Natural killer cell treated with Interleukin-12 subunit alpha and Interleukin-12 subunit beta and Interleukin-15 and Interleukin-18, amount 100 ng/mL, for 72 hours (primary cell): Measurements from ENCODE around the gene LYPD3. TPM values are rescaled to one million over a fixed set of nuclear protein-coding genes. Genes with fewer than 3 reads are reported as not detected.
"Not testable (repeated sequence)": the region's sequence is repeated elsewhere in the genome, so short reads cannot be mapped to it uniquely, and the experiment has no call there.

Source experiments
- ATAC-seq, 2 donors: fragments of 150-1000 bp; cut with Tn5 transposase in 1 of 2; sonication (Bioruptor Pico), chemical (Tn5 transposase) in 1 of 2; 2 replicates each; pipeline ENCODE4 v1.10.0; 2021
- DNase-seq: peaks from one replicate; pipeline ENCODE4 v3.0.0; 2022; ENCODE audit warnings: low spot score
- H3K27ac Mint-ChIP-seq, 2 donors: 1 replicate in 1 of 2; 2 replicates in 1 of 2; pipeline ENCODE4 v1.8.0; 2022; ENCODE audit warnings: mixed read lengths in 2 of 2, mild to moderate bottlenecking in 1 of 2, moderate library complexity in 1 of 2
- H3K27me3 Mint-ChIP-seq, 2 donors: 1 replicate in 1 of 2; 2 replicates in 1 of 2; pipeline ENCODE4 v1.8.0; 2022; ENCODE audit warnings: mixed read lengths in 2 of 2
- H3K36me3 Mint-ChIP-seq: one replicate; pipeline ENCODE4 v1.8.0; 2022; ENCODE audit warnings: mixed read lengths
- H3K4me1 Mint-ChIP-seq, 2 donors: 1 replicate in 1 of 2; 2 replicates in 1 of 2; pipeline ENCODE4 v1.8.0; 2022; ENCODE audit warnings: low read depth in 2 of 2, mixed read lengths in 2 of 2, mild to moderate bottlenecking in 1 of 2
- H3K4me3 Mint-ChIP-seq: one replicate; pipeline ENCODE4 v1.8.0; 2022; ENCODE audit warnings: mixed read lengths
- H3K9me3 Mint-ChIP-seq: 2 replicates; pipeline ENCODE4 v1.8.0; 2022; ENCODE audit warnings: mixed read lengths
- total RNA-seq, 2 donors: library from RNA; stranded (reverse); gene quantifications; one replicate each; pipeline ENCODE4 v1.2.3, GENCODE V29; 2022

Gene LYPD3
- total RNA-seq: not detected

DNA sequence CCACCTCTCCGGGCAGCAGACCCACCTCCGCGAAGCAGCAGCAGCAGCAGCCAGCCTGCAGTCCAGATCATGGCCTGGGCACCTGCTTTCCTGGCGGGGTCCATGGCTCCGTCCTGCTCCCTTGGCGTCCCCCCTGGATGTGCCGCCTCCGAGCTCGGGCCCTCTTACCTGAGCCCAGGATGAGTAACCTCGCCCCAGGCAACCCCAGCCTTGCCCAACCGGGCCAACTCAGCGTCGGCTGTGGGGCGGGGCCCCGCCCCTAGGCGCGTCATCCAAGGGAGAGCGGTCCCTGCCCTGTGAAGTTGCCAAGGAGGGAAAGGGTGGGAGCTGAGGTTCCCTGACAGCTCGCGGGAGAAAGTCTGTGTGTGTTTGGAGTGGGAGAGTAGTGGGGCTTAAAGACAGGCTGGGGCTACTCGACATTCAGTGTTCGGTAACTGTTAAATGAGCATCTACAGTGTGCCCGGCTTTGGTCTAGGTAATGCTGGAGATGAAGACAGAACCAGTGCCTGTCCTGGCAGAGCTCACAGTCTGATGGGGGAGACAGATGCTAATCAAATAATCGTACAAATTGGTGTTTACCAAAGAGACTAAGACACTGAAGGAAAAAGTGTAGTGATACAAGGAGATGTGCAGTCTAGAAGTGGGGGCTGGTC lies at the start of gene LYPD3:
TSS of gene LYPD3 (minus strand) at position 141 of the 653 bp plus-strand sequence. CDS start at position 104, 37 bp downstream.
- DNase-seq: no peak
- ATAC-seq: no peak
- peaks cover 0 to 5% of the 10 kb centered on the region in 2 donors for H3K27me3 Mint-ChIP-seq
- H3K9me3 Mint-ChIP-seq: no peaks in the 10 kb centered on the region
- H3K4me3 Mint-ChIP-seq: peak within 1 kb of the TSS; percentile 89
- H3K36me3 Mint-ChIP-seq: no peaks in the 10 kb centered on the region
- peak within 1 kb of the TSS; percentile 80 to 90 for H3K27ac Mint-ChIP-seq
- H3K4me1 Mint-ChIP-seq: peaks cover 14 to 24% of the 10 kb centered on the region in 2 donors

DNA sequence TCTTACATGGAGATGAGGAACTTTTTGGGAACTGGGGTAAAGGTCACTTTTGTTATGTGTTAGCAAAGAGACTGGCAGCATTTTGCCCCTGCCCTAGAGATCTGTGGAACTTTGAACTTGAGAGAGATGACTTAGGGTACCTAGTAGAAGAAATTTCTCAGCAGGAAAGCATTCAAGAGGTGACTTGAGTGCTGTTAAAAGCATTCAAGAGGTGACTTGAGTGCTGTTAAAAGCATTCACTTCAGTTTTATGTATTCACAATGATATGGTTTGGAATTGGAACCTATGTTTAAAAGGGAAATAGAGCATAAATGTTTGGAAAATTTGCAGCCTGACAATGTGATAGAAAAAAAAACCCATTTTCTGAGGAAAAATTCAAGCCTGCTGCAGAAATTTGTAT lies 47.0 kb upstream of the LYPD3 start:
- DNase-seq, H3K36me3 Mint-ChIP-seq, H3K4me3 Mint-ChIP-seq, H3K27ac Mint-ChIP-seq, ATAC-seq, H3K27me3 Mint-ChIP-seq, H3K4me1 Mint-ChIP-seq, H3K9me3 Mint-ChIP-seq: not testable (repeated sequence)

DNA sequence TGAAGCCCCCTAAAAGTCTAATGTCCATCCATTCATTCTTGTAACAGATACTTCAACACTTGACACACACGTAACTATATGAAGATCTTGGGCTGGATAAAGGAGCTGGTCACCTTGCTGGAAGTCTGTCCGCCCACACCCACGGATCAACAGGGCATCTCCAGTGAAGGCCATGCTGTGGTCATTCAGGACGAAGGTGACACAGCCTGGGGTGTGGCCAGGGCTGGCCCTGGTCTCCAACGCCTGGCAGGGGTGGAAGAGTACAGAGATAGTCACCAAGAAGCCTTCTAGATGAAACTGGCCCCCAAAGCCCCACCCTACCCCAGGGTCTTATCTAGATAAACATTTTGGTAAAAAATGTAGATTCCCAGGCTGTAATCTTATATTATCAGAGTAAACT lies 45.9 kb upstream of the LYPD3 start:
- no peak overlapping the region for H3K27ac Mint-ChIP-seq
- H3K4me3 Mint-ChIP-seq: no peak overlapping the region
- no peaks in the 10 kb centered on the region for H3K27me3 Mint-ChIP-seq
- peaks cover 4% of the 10 kb centered on the region for H3K36me3 Mint-ChIP-seq
- ATAC-seq (no peak), DNase-seq (no peak)
- H3K9me3 Mint-ChIP-seq: no peaks in the 10 kb centered on the region
- peaks cover 0 to 2% of the 10 kb centered on the region in 2 donors for H3K4me1 Mint-ChIP-seq

DNA sequence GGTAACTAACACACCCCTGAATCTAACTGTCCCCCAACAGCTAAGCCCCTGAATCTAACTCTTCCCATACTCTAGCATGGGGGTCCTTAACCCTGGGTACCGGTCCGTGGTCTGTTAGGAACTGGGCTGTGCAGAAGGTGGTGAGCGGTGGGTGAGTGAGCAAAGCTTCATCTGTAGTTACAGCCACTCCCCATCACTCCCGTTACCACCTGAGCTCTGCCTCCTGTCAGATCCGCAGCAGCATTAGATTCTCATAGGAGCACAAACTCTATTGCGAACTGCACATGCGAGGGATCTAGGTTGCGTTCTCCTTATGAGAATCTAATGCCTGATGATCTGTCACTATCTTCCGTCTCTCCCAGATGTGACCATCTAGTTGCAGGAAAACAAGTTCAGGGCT lies 45.3 kb upstream of the LYPD3 start:
- Mint-ChIP-seq H3K4me1 (peaks cover 0 to 2% of the 10 kb centered on the region in 2 donors), H3K9me3 (no peaks in the 10 kb centered on the region), H3K36me3 (peaks cover 4% of the 10 kb centered on the region), H3K27me3 (no peaks in the 10 kb centered on the region), H3K4me3 (no peak overlapping the region), H3K27ac (no peak overlapping the region)
- DNase-seq (no peak), ATAC-seq (no peak)

DNA sequence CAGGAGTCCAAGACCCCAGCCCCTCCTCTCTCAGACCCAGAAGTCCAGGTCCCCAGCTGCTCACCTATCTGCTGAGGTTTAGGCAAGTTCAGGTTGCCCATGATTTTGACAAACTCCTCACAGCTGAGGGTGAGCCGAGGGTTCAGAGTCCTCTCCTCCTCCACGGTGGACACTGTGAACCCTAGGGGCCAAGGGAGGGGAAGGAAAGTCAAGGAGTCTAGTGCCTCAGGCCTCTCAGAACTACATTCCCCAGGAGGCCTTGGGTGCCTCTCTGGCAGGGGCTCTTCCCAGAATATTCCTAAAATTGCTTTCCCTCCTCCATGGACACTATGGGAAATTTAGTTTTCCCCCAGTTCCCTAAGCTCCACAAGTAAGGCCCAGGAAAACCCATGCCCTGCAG lies 42.5 kb upstream of the LYPD3 start:
- DNase-seq: no peak
- no peak overlapping the region for H3K4me3 Mint-ChIP-seq
- peaks cover 4% of the 10 kb centered on the region for H3K36me3 Mint-ChIP-seq
- no peak overlapping the region for H3K27ac Mint-ChIP-seq
- H3K27me3 Mint-ChIP-seq: no peaks in the 10 kb centered on the region
- no peak for ATAC-seq
- no peaks in the 10 kb centered on the region for H3K9me3 Mint-ChIP-seq
- H3K4me1 Mint-ChIP-seq: peaks cover 18 to 21% of the 10 kb centered on the region in 2 donors

DNA sequence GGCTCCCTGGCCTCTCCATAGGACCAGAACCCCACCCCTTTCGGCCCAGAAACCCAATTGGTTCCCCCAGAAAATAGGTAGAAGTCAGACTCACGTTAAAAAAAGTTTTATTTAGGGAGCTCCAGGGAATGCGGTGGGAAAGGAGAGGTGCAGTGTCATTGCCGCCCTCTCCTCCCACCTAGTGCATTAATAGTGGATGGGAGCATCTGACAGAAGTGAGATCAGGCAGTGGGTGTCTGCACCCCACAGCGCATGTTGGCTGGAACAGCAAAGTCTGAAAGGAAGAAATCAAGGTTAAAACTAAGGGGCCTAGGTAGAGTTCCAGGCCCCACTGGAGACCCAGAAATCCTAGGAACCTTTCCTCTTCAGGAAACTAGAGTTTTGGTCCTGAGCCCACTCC lies 41.2 kb upstream of the LYPD3 start:
- Mint-ChIP-seq H3K9me3 (no peaks in the 10 kb centered on the region), H3K27ac (no peak overlapping the region), H3K4me1 (peaks cover 19 to 24% of the 10 kb centered on the region in 2 donors), H3K27me3 (no peaks in the 10 kb centered on the region), H3K4me3 (no peak overlapping the region), H3K36me3 (peaks cover 4% of the 10 kb centered on the region)
- no peak for DNase-seq
- ATAC-seq: no peak

DNA sequence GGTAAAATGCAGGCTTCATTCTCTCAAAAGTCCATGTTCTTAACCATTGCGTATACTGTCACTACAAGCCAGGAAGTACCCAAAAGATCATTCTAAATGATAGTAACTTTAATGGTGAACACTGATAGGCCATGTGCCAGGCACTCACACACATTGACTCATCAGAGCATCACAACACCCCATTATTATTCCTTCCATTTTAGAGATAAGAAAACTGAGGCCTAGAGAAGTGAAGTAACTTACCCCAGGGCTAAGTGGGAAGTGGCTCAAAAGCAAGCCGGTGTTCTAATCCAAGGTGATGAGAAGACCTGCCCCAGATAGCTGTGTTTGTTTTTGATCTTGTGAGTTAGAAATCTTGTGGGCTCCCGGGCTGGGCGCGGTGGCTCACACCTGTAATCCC lies 40.5 kb upstream of the LYPD3 start:
- H3K4me3 Mint-ChIP-seq: no peak overlapping the region

DNA sequence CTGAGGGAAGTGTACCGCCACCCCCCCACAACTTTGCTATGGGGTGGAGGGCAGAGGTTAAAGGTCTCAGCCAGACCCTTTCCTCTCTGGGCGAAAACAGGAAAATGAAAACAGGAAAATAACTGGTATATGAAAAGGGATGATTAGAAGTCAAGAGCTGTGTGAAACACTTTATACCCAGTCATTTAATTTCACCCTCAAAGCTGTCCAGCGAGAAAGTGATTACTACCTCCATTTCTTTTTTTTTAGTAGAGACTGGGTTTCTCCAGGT lies 39.7 kb upstream of the LYPD3 start:
- Mint-ChIP-seq H3K27me3 (no peaks in the 10 kb centered on the region), H3K4me3 (peak overlapping the region; percentile 94), H3K27ac (peak overlapping the region; percentile 72 to 87), H3K36me3 (peaks cover 4% of the 10 kb centered on the region), H3K4me1 (peaks cover 22 to 24% of the 10 kb centered on the region in 2 donors), H3K9me3 (no peaks in the 10 kb centered on the region)
- ATAC-seq (no peak), DNase-seq (no peak)

More for the DNA sequence above, 40.5 kb upstream of the LYPD3 start:
- DNase-seq (no peak), ATAC-seq (no peak)
- Mint-ChIP-seq H3K4me1 (peaks cover 20 to 24% of the 10 kb centered on the region in 2 donors), H3K27me3 (no peaks in the 10 kb centered on the region), H3K27ac (peak overlapping the region in 1 of 2 donors; percentile 47), H3K9me3 (no peaks in the 10 kb centered on the region), H3K36me3 (peaks cover 4% of the 10 kb centered on the region)

DNA sequence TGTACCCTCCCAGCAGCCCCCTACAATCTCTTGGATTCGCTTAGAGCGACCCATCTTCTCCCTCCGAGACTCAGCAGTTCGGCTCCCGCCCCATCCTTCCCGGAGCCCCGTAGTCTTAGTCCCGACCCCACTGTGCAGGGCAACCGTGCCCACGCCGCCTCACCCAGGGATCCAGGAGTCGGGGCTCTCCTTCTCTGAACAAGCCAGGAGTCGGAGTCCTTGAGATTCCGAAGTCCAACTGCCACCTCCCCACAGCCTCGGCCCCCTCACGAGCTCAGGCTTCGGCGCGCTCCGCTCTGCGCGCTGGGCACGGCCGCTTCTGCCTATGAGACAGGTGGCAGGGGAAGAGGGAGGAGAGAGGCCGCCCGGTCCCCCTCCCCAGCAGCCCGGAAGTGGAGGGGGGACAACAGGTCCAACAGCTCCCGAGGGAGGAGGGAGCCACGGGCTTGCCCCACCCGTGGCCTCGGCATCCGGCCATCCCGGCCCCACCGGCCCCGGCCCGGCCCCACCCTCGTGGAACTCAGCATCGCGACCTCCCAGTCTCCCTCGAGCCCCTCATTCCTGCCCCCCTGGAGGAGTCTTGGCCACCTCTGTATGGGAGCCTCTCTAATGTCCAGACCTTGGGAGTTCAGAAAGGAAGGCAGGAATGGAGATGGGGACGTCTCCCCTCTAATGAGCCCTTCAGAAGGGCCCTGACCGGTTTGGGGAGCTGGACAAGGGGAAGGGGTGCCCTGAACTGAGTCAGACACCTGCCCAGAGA lies 39.2 kb upstream of the LYPD3 start, which contains the start of gene PHLDB3:
TSS of gene PHLDB3 (minus strand) at position 321 of the 760 bp plus-strand sequence. CDS start 628 bp downstream, outside the sequence.
- no peaks in the 10 kb centered on the region for H3K9me3 Mint-ChIP-seq
- no peak for DNase-seq
- H3K27me3 Mint-ChIP-seq: no peaks in the 10 kb centered on the region
- H3K4me3 Mint-ChIP-seq: peak within 1 kb of the TSS; percentile 94
- H3K27ac Mint-ChIP-seq: peak within 1 kb of the TSS; percentile 84 to 87
- H3K4me1 Mint-ChIP-seq: peaks cover 22 to 24% of the 10 kb centered on the region in 2 donors
- H3K36me3 Mint-ChIP-seq: peaks cover 4% of the 10 kb centered on the region
- peak; percentile 17 to 52 for ATAC-seq

DNA sequence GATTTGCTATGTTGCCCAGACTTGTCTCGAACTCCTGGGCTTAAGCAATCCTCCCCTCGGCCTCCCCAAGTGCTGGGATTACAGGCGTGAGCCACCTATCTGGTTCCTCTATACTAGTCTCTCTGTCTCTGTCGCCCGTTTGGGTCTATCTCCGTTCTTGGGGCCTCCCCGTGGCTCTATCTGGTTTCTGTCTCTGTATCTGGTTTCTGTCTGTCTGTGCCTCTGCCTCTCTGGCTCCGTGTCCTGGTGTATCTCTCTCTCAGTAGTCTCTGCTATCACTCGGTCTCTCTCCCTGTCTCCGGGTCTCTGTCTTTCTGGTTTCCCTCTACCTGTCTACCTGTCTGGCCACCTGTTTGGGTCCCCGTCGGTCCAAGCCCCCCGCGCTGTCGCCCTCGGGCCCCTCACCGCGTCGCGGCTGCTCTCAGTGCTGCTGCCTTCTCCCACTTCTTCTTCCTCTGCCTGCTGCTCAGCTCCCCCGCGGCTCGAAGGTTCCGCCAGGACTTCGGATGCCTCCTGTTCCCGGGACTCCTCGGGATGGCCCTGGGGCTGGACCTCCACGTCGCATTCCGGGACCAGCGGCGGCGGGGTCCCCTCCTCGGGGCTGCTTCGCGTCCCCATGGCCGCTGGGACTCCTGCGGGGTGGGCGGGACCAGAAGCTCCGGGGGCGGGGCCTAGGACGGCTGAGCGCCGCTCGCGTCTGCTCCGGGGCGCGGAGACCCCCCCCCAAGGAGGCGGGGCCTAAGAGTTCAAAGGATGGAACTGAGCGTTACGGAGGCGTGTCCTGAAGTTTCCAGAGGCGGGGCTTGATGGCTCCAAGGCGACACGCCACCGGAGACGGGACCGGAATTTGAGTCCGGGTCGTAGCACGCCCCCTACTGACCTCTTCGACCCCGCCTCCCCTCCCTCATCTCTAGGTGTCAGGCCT lies 38.4 kb upstream of the LYPD3 start:
- H3K27ac Mint-ChIP-seq: peak overlapping the region; percentile 84 to 87
- ATAC-seq (peak; percentile 98 to 99), DNase-seq (peak; percentile 97)
- H3K4me3 Mint-ChIP-seq: peak overlapping the region; percentile 94
- H3K27me3 Mint-ChIP-seq: no peaks in the 10 kb centered on the region
- H3K4me1 Mint-ChIP-seq: peaks cover 22 to 24% of the 10 kb centered on the region in 2 donors
- H3K9me3 Mint-ChIP-seq: no peaks in the 10 kb centered on the region
- H3K36me3 Mint-ChIP-seq: peaks cover 1% of the 10 kb centered on the region

DNA sequence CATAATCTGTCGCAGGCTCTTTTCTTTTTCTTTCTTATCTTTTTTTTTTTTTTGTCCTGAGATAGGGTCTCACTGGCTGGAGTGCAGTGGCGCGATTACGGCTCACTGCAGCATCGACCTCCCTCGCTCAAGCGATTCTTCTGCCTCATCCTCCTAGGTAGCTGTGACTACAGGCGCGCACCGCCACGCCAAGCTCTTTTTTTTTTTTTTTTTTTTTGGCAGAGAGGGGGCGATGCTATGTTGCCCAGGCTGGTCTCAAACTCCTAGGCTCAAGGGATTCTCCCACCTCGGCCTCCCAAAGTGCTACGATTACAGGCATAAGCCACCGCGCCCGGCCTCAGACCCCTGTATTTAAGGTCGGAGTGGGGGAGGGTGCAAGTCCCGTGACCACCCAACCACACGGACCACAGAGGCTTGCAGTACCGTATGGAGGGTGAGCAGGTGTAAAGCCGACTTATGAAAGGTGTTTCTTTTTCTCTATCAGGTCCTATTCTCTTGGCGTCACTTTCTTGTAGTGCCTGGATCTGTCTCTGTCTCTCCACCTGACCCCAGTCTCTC lies 37.1 kb upstream of the LYPD3 start:
- Mint-ChIP-seq H3K27ac (peak overlapping the region in 1 of 2 donors; percentile 84), H3K4me1 (peaks cover 22 to 24% of the 10 kb centered on the region in 2 donors), H3K27me3 (no peaks in the 10 kb centered on the region), H3K9me3 (no peaks in the 10 kb centered on the region), H3K36me3 (no peaks in the 10 kb centered on the region), H3K4me3 (peak overlapping the region; percentile 94)
- ATAC-seq (no peak), DNase-seq (no peak)

DNA sequence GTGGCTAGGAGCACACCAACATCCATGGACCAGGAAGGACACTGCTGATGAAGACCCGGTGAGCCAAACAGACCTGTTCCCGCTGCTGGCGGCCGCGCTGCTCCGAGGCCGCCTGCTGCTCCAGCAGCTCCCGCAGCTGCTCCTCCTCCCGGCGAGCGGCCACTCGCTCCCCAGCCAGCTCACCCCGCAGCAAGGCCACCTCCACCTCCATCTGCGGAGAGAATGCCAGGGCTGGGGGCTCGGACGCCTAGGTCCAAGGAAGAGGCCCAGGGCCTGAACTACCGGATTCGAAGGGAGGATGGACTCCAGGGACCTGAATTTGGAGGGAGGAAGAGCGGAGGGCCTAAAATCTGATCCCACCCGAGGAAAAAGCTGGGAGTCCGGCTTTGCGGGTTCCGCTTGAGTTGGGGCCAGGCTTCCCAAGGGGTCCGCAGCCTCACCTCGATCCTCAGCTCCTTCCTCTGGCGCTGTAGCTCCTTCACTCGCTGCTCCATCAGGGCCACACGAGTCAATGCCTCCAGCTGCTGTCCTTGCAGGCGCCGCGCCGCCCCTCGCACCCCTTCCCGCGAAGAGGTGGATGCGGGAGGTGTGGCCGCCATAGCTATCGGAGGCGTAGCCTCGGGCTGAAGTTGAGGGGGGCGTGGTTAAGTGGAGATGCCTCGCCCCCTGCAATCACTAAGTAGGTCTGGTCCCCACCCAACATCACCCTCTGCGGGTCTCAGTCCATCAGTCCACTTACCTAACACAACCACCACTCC lies 36.4 kb upstream of the LYPD3 start:
- no peaks in the 10 kb centered on the region for H3K27me3 Mint-ChIP-seq
- peaks cover 2% of the 10 kb centered on the region for H3K36me3 Mint-ChIP-seq
- no peak overlapping the region for H3K27ac Mint-ChIP-seq
- peaks cover 22 to 24% of the 10 kb centered on the region in 2 donors for H3K4me1 Mint-ChIP-seq
- no peak overlapping the region for H3K4me3 Mint-ChIP-seq
- no peaks in the 10 kb centered on the region for H3K9me3 Mint-ChIP-seq
- no peak for ATAC-seq
- DNase-seq: no peak

DNA sequence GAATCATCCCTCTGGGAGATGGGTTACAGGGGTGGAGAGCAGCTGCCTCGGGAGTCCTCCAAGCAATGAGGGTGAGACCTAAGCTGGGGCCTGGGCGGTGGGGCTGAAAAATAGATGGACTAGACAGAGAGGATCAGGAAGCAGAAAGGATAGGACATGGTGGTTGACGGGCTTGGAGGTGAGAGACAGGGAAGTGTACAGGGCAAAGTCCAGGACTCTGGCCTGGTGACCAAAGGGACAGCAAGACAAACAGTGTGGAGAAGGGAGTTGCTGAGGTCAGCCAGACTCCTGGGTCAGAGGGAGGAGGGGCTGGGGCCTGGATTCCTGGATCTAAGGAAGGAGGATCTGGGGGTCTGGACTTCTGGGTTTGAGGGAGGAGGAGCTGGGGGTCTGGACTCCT lies 33.6 kb upstream of the LYPD3 start:
- no peak for DNase-seq
- Mint-ChIP-seq H3K4me1 (peaks cover 14 to 18% of the 10 kb centered on the region in 2 donors), H3K27ac (no peak overlapping the region), H3K36me3 (peaks cover 6% of the 10 kb centered on the region), H3K4me3 (no peak overlapping the region), H3K27me3 (no peaks in the 10 kb centered on the region), H3K9me3 (no peaks in the 10 kb centered on the region)
- ATAC-seq: no peak
